HPDE6-E6E7 (cell line): Measurements from ENCODE around the gene RAB31.
"Not testable (repeated sequence)": the region's sequence is repeated elsewhere in the genome, so short reads cannot be mapped to it uniquely, and the experiment has no call there.

Source experiments
- DNase-seq: peaks from one replicate; pipeline ENCODE4 v3.0.0; 2011; ENCODE audit warnings: missing footprints; ENCODE audit errors: extremely low spot score

The RAB31 gene

DNA sequence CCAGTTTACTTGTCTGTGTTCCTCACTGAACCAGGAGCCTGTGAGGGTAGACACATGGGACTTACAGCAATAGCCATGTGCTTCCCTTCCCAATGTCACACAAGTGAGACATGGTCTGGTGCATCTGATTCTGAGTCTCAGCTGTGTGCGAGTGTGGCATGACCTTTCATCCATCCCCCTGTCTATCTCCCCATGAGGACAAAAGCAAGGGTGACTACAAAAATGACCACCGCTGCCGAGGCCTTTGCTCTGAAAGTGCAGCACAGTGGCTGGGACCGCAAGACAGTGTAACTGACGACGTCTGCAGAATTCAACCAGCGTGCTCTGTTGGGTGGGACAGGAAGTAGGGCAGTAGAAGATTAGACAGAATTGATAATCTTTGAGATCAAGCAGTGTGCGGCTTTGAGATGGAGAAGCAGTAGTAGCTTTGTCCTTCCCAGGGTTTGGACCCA is 50.5 kb downstream of the RAB31 start:
- no peak for DNase-seq

DNA sequence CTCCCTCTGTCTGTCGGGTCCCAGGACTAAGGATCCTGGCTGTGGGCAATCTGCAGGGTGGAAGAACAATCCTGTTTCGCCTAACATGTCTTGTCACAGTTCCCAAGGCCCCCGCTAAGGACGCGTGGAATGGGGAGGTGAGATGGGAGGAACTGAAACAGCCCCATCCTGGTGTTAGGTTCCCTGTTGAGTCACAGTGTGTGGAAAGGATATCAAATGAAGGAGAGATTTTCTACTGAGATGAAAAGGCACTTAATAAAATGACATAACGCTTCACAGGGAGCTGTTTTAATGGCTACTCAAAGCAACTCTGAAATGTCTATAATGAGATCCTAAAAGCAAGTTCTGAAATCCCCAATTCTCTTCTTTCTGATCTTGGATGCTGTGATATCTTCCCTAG is 52.5 kb downstream of the RAB31 start:
- DNase-seq, result no peak

DNA sequence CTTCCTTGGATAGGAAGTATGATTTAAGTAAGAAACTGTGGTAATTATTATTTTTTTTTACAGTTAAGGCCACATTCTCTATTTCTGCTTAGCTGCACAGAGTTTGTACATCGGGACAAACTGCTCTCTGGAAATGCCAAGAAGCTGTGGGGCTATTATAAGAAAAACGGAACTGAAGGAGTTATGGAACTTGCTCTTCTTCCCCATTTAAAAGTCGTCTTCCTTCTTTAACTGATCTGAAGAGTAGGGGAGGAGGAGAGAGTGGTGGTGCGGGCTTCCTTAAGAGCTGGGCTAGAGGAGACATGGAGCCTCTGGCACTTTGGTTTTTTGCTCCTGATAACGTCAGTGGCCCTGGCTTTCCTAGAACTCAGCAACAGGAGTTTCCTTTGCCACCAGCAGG is 54.4 kb downstream of the RAB31 start:
- no peak for DNase-seq

DNA sequence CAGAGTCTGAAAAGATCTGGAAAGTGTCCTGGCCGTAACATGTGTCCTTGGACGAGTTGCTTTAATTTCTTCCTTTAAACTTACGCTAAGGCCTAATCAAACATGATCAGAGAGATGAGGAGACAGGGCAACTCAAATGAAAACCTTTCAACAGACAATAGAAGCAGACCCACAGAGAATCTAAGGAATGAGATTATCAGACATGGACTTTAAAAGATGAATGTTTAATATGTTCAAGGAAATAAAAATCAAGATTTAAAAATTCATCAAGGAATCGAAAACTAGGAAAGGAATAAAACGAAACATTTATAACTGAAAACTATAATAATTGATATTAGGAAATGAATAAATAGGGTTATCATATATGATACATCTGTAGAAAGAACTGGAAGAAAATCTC is 55.1 kb downstream of the RAB31 start:
- DNase-seq, result no peak

DNA sequence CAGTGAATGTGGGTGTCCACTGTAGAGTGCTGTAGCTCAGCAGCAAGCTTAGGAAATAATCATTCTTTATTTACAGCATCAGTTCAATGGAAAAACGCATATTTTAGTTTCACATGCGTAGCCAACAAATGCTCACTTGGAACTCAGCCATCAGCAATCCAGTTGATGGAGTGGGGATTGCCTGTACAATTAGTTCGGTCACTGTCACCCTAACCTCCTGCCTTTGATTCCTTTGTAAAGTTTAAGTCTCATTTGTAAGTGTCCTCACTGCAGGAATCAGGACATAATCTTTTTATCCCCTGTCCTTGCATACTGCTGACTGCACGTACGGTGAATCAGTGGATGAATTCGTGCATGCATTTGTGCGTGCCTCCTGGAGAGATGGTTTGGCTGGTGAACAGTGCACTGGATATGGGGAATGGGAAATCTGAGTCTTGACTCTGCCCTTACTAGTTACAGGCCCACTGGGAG is 55.9 kb downstream of the RAB31 start:
- DNase-seq, result no peak

DNA sequence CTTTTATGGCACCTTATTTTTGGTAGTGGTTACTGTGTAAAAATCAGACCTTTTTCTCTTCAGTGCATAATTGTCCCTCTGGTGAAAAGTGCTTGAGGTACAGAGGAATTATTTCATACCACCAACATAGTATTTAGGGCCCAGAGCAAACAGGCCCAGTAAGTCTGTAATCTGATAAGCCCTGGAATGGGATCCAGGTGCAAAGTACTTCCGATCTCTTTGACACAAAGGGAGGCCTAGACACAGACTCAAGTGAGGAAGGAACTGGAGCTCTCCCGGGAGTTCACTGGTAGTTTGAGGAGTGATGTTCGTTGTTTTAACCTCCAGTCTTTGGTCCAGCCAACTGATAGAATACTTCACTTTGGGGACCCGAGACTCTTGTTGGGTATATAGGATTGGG is 57.4 kb downstream of the RAB31 start:
- no peak for DNase-seq

DNA sequence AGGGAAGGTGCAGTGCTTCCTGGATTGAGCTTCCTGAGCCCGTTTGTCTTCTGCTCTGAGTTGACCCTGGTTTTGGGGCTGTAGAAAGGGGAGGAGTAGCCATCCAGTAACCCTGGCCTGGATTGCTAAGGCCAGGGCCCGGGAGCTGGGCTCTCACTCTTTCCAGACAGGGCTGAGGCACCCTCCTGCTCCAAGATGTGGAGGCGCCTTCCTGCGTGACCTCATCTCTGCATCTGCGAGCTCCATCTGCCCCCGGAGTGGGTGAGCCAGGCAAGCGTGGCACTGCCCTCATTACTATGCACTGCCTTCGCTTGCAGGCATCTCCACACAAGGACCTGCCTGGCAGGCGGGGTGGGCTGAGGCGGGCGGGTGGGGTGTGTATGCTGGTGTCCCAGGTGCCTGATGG is 58.0 kb downstream of the RAB31 start:
- no peak for DNase-seq

DNA sequence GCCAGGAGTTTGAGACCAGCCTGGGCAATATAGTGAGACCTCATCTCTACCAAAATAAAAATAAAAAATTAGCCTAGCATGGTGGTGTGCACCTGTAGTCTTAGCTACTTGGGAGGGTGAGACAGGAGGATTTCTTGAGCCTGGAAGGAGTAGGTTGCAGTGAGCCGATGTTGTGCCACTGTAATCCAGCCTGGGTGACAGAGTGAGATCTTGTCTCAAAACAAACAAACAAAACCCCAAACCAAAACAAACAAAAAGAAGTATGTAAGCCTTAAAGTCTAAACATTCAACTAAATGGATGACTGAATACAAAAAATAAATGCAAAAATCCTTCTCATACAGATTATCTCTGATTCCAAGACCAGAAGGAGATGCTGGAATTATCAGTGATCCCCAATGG is 58.6 kb downstream of the RAB31 start:
- DNase-seq, result no peak

DNA sequence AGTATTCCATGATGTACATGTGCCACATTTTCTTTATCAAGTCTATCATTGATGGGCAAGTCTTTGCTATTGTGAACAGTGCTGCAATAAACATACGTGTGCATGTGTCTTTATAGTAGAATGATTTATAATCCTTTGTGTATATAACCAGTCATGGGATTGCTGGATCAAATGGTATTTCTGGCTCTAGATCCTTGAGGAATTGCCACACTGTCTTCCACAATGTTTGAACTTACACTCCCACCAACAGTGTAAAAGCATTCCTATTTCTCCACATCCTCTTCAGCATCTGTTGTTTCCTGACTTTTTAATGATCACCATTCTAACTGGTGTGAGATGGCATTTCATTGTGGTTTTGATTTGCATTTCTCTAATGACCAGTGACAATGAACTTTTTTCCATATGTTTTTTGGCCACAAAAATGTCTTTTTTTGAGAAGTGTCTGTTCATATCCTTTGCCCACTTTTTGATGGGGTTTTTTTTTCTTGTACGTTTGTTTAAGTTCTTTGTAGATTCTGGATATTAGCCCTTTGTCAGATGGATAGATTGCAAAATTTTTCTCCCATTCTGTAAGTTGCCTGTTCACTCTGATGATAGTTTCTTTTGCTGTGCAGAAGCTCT is 60.1 kb downstream of the RAB31 start:
- DNase-seq, result not testable (repeated sequence)

DNA sequence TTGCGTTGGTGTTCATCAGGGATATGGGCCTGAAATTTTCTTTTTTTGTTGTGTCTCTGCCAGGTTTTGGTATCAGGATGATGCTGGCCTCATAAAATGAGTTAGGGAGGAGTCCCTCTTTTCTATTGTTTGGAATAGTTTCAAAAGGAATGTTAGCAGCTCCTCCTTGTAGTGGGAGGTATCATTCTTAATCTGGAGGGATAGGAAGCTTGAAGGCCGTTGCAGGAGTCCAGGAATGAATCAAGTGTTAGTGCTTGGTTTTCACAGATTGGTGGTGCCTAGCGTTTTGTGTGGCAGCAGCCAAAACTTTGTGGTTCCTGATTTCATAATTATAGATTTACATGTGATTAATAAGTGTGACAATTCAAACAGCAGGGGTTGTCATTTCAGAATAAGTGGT is 62.0 kb downstream of the RAB31 start:
- not testable (repeated sequence) for DNase-seq

DNA sequence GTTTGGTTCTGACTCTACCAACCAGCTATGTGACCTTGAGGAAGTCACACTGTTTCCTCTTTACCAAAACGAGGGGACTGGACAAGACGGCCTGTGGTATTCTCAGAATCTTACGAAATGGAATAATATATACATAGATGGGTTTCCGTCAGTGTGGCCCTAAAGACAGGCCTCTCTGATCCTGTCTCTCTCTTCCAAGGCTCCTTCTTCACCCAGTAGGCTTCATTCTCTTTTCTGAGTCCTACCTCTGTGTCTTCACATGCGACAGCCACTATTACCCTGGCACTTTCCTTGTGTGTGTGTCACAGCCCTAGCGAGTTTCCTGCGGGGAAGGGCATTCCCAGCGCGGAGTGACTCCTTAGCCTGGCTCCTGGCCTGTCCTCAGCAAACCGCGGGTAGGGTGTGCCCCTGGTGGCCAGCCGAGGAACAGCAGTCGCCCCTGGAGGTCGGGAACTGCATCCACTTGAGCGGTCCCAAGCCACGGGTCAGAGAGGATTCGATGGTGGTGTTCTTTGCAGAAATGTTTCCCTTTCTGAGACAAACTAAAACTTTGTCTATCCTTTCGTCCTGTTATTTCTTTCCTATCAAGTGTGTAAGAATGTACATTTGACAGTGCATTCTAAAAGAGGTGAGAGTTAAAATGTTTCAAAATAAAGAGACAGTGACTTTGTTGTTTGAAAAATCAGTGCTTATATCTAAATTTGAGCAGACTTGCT is 63.3 kb downstream of the RAB31 start:
- peak; percentile 28 for DNase-seq

DNA sequence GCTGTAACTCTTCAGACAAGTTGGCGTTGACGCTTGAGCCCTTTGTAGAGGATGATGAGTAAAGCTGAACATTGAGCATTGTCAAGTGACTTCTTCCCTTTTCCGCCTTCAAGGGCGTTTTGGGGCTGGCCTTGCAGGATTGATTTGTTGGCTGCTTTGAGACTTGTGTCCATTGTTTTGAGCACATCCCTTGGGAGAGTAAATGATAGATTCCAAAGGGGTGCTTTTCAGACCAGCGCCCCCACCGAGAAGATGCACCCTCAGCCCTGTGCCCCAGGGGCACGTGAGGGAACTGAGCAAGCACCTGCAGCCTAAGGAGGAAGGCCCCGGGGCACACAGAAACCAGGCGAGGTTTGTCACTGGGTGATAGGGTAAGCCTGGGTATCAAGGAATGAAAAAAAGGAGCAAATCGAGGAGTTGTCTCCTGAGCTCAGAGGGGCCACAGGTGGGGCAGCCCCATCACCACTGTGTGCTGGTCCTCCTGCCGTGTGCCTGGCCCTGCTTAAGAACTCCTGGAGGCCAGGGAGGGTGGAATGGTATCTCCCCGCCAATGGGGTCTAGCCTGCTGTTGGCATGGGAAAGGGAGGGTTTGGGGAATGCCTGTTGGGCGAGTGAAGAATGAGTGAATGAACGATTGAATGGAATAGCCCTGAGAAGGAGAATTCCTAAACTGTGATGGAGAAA is 64.0 kb downstream of the RAB31 start:
- DNase-seq, result no peak

DNA sequence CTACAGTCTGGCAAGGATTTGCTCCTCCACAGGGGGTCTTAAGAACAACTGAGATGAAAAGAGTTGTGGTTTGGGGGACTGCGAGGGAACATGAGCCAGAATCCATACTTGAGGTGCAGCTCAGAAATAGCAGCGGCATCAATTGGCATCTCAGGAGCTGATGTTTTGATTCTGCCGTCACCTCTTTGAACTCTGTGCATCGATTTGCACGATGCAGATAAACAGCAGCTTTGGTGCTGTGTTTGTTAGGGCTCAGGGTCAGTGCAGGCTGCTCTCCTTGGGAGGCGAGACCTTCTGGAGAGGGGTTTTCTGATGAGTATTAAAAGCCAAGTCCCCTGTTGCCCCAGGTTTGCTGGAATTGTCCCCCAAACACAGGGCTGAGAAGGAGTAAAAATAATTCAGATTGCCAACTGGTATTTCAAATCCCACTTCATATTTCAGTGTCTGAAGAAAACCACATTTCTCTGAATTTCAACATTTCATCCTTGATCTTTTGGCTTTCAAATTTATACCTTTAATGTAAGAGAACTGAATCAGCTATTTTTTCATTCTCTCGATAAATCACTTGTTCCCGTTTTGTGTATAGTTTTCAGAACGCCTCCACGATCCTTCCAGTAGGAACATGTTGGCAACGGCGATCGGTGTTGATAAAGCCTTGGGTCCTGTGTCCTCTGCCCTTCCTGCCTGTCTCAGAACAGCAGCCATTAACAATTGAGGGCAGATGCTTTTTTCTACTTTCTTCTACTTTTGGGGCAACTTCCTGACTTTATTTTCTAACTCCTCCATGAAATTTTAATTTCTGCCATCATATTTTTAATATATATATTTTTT is 65.0 kb downstream of the RAB31 start:
- no peak for DNase-seq

DNA sequence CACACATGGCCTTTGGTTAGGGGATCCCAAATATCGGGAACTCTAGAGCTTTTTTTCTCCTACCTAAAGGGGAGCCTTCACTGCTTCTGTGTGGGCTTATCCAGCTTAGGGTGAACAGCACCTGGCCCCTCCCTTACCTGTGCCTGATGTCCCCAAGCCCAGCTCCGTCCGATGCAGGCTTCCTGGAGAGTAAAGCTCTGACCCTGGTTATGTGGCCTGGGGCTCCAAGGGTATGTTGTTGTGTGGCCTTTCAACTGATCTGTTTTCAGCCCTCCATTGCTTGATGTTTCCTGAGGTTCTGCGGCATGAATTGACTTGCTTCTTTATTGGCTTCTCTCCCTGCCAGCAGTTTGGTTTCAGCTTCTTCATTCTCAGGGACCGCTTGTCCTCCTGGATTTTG is 66.0 kb downstream of the RAB31 start:
- DNase-seq, result no peak

DNA sequence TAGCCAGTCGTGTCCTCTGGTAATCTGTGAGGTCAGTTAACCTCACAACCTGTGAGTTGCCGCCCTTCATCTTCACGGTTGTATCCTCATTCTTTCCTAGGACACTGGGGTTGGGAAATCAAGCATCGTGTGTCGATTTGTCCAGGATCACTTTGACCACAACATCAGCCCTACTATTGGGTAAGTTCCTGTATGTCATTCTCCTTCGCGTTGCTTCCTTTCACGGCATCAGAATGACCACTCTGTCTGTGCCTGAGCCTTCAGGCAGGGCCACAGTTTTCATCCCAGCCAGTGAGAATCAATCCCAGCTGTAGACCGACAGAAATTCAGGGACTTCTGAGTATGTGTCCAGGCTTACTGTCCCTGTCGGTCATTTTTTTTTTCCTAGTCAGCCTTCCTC is 67.1 kb downstream of the RAB31 start:
- no peak for DNase-seq

DNA sequence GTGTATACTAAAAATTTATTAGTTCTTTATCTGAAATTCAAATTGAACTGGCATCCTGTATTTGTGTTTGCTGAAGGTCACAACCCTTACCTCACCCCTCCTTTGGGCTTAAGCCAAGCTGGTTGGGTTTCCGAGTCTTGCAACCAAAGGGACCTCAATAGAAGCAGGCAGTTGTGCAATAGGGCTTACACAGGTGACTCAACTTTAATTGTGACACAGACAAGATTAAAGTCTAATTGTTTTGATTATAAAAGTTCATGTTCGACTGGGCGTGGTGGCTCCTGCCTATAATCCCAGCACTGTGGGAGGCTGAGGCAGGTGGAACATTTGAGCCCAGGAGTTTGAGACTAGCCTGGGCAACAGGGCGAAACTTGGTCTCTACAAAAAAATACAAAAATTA is 71.5 kb downstream of the RAB31 start:
- peak; percentile 26 for DNase-seq

DNA sequence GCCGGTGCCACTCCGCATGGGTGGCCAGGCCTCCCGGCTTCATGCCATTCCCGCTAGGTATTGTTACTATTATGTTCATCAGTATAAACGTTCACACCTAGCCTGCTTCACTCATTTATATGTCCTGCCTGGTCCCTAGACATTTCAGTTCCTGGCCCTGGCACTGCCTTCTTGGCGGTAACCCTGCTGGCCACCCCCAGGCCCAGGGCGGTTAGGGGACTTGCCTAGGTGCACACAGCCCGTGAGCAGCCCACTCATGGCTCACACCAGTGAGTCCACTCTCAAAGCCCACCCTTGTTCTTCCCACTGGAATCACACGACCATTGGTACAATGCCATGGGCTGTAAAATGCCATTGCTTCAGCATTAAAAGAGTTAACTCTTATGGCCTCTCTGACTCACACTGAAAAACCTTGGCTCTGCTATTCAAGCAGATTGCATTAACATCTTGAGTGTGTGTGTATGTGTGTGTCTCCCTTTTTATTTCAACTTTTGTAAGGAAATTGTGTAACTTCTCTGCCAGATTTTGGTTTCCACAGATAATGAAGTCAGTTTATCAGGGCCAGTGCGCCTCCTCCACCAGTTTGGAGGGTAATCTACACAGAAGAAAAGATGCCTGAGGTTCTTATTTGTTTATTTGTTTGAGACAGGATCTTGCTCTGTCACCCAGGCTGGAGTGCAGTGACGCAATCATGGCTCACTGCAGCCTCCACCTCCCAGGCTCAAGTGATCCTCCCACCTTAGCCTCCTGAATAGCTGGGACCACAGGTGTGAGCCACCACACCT is 74.2 kb downstream of the RAB31 start:
- DNase-seq, result no peak

DNA sequence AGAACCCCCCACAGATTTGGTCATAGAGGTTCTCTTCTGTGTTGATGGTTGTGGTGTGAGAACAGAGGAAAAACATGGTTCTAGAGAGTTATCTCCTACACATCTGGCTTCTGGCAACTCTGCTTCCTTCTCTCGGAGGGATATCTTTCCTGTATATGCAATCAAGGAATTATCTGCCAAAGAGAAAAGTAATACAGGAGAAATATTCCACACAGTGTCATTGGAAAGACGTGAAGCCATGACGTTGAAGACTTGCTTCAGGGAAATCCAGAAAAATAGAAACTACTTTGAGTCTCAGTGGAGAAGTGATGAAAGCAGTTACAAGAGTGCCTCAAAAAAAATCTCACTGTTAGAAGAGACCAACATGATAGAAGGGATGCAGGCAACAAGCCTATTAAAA is 78.5 kb downstream of the RAB31 start:
- DNase-seq, result no peak

DNA sequence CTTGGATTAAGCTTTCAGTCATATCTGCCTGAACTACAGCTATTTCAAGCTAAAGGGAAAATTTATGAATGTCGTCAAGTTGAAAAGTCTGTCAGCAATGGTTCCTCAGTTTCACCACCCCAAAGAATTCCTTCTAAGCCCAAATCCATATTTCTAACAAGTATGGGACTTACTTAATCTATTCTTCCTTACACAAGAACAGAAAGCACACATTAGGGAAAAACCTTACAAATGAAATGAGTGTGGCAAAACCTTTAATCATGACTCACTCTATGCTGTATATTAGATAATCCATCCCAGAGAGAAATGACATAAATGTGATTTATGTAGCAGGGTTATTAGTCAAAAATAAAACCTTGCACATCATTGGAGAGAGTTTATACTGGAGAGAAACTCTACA is 78.9 kb downstream of the RAB31 start:
- no peak for DNase-seq

DNA sequence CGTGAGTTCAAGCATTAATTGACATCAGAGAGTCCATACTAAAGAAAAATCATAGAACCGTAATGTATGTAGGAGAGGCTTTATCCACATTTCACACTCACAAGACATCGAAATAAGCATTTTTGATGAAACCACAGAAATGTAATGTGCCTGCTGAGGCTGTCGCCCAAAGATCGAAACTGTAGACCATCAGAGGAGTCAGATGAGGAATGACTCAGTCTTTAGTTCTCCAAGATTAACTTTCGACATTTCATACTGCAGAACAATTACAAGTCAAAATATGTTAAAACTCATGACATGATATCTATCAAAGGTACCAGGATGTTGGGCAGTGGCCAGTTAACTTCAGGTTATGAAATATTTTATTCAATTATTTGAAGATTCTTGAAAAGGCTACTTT is 79.6 kb downstream of the RAB31 start:
- DNase-seq, result no peak

DNA sequence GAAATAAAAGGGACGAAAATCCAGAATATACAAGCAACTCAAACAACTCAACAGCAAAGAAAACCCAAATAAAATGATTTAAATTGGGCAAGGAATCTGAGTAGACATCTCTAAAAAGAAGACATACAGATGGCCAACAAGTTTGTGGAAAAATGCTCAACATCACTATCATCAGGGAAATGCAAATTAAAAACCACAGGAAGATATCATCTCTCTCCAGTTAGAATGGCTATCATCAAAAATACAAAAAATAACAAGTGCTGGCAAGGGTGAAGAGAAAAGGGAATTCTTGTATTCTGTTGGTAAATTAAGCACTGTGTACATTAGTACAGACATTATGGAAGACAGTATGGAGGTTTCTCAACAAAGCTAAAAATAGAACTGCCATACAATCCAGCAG is 80.0 kb downstream of the RAB31 start:
- no peak for DNase-seq
